MM.1S (cell line): Measurements from ENCODE around the gene OSGIN1.

Experiments
- DNase-seq: peaks from one replicate; pipeline ENCODE4 v3.0.0-alpha.2; 2015
- H2AFZ ChIP-seq: fragments of 300-600 bp; sonication (generic); 2 replicates; pipeline ENCODE4 v1.6.0; 2016; ENCODE audit warnings: antibody characterized with exemption, low read length
- H3F3A ChIP-seq: fragments of 300-600 bp; sonication (generic); 2 replicates; pipeline ENCODE4 v1.6.1; 2016; ENCODE audit warnings: mild to moderate bottlenecking, antibody characterized with exemption, low read length, moderate library complexity, mixed read lengths; ENCODE audit not compliant: insufficient read depth
- H3K27ac ChIP-seq: fragments of 300-600 bp; sonication (generic); 2 replicates; pipeline ENCODE4 v1.5.1; 2016; ENCODE audit warnings: mild to moderate bottlenecking, low read length
- H3K27me3 ChIP-seq: fragments of 300-600 bp; sonication (generic); replicated peaks from 2 replicates; pipeline ENCODE4 v1.6.0; 2016; ENCODE audit warnings: low read length; ENCODE audit not compliant: insufficient read depth
- H3K36me3 ChIP-seq: fragments of 300-600 bp; sonication (generic); replicated peaks from 2 replicates; pipeline ENCODE4 v1.6.1; 2016; ENCODE audit warnings: mild to moderate bottlenecking, low read length, mixed read lengths; ENCODE audit not compliant: insufficient read depth
- H3K4me1 ChIP-seq: fragments of 300-600 bp; sonication (generic); 2 replicates; pipeline ENCODE4 v1.6.1; 2016; ENCODE audit warnings: low read length, mixed read lengths
- H3K4me2 ChIP-seq: fragments of 300-600 bp; sonication (generic); 2 replicates; pipeline ENCODE4 v1.6.0; 2016; ENCODE audit warnings: low read depth, low read length
- H3K4me3 ChIP-seq: fragments of 300-600 bp; sonication (generic); 2 replicates; pipeline ENCODE4 v1.5.1; 2016; ENCODE audit warnings: low read length, mixed read lengths
- H3K79me2 ChIP-seq: fragments of 300-600 bp; sonication (generic); 2 replicates; pipeline ENCODE4 v1.6.1; 2016; ENCODE audit warnings: mixed run types, low read length, mixed read lengths
- H3K9ac ChIP-seq: fragments of 300-600 bp; sonication (generic); 2 replicates; pipeline ENCODE4 v1.6.1; 2016; ENCODE audit warnings: low read length, mixed read lengths
- H3K9me2 ChIP-seq: fragments of 300-600 bp; sonication (generic); replicated peaks from 2 replicates; pipeline ENCODE4 v1.6.1; 2016; ENCODE audit warnings: mild to moderate bottlenecking, low read length, mixed read lengths; ENCODE audit not compliant: insufficient read depth
- H3K9me3 ChIP-seq: fragments of 300-600 bp; sonication (generic); replicated peaks from 2 replicates; pipeline ENCODE4 v1.6.1; 2016; ENCODE audit warnings: mild to moderate bottlenecking, low read length, mixed read lengths; ENCODE audit not compliant: insufficient read depth
- H4K20me1 ChIP-seq: fragments of 300-600 bp; sonication (generic); 2 replicates; pipeline ENCODE4 v1.6.1; 2016; ENCODE audit warnings: mild to moderate bottlenecking, low read length, moderate library complexity, mixed read lengths; ENCODE audit not compliant: insufficient read depth
- CTCF ChIP-seq: fragments of 300-600 bp; sonication (generic); IDR thresholded peaks from 2 replicates; pipeline ENCODE4 v1.5.1; 2016; ENCODE audit warnings: antibody characterized with exemption, low read length, mixed read lengths
- EZH2 ChIP-seq: fragments of 300-600 bp; sonication (generic); optimal IDR thresholded peaks from 2 replicates; pipeline ENCODE3; 2017; ENCODE audit warnings: low read depth, mild to moderate bottlenecking, antibody characterized with exemption, low read length, mixed read lengths
- EZH2phosphoT487 ChIP-seq: fragments of 300-600 bp; sonication (generic); IDR thresholded peaks from 2 replicates; pipeline ENCODE4 v1.6.1; 2018; ENCODE audit warnings: antibody characterized with exemption, low read length

The OSGIN1 gene

DNA sequence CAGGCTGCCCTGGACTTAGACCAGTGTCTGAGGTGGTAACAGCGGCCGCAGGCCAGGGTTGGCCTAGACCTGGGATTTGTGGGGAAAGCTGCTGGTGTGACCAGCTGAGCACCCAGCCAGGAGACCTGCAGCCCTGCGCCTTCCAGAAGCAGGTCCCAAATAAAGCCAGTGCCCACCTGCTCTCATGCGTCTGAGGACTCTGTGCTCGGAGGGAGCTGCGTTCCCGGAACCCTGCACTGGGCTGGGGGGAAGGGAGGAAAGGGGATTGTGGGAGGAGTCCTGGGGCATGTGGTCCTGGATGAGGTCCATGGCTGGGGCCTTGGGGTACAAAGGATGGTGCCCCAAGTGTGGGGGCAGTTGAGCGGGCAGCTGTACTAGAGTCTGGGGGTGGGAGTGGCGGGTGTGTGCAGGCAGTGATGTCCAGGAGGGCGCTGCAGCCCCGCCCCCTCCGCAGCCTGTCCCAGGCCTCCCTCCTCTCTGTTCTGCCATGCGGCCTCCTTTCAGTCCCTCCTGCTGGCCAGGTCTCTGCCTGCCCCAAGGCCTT lies 13.2 kb downstream of the OSGIN1 start:
- Histone ChIP-seq H3K9ac (no peak overlapping the region), H3K4me2 (no peak overlapping the region), H3K9me2 (no peaks in the 10 kb centered on the region), H3K4me3 (no peak overlapping the region), H3K27me3 (peaks cover 2% of the 10 kb centered on the region), H4K20me1 (no peaks in the 10 kb centered on the region), H2AFZ (no peak overlapping the region), H3K9me3 (no peaks in the 10 kb centered on the region), H3F3A (no peaks in the 10 kb centered on the region), H3K27ac (no peak overlapping the region), H3K4me1 (no peaks in the 10 kb centered on the region), H3K36me3 (no peaks in the 10 kb centered on the region), H3K79me2 (no peaks in the 10 kb centered on the region)
- no peak for DNase-seq
- no peak for TF ChIP-seq CTCF
- no peak for TF ChIP-seq EZH2phosphoT487
- no peak for TF ChIP-seq EZH2

- Histone ChIP-seq H3K79me2 (no peaks in the 10 kb centered on the region), H3K9me2 (no peaks in the 10 kb centered on the region), H3K9me3 (no peaks in the 10 kb centered on the region), H3K4me3 (no peak overlapping the region), H3K27ac (no peak overlapping the region), H3F3A (no peaks in the 10 kb centered on the region), H3K4me2 (no peak overlapping the region), H2AFZ (no peak overlapping the region), H4K20me1 (no peaks in the 10 kb centered on the region), H3K36me3 (no peaks in the 10 kb centered on the region), H3K9ac (no peak overlapping the region), H3K4me1 (no peaks in the 10 kb centered on the region), H3K27me3 (peaks cover 7% of the 10 kb centered on the region)
- no peak for DNase-seq
- no peak for TF ChIP-seq EZH2phosphoT487
- TF ChIP-seq CTCF, result no peak
- no peak for TF ChIP-seq EZH2
These were observed 14.1 kb downstream of the OSGIN1 start for GRCh38 chr16:83967091-83967490.

DNA sequence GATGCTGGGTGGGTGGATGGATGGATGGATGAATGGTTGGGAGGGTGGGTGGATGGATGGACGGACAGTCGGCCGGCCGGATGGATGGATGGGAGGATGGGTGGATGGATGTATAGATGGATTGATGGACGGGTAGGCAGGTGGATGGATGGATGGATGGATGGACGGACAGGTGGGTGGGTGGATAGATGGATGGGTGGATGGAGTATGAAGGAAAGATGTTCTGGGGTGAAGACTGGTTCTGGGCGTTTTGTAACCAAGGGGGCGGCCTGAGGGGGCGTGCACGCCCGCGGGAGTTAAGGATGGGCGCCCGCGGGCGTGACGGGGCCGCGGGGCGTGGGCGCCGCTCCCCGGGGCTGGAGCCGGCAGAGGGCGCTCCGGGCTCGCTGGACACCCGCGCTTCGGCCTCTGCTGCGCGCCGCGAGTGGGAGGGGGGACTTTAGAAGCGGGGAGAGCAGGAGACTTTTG lies 14.8 kb downstream of the OSGIN1 start, which contains the start of gene NECAB2:
NECAB2 (plus strand) TSS at position 407 of the 468 bp plus-strand sequence. CDS start 405 bp downstream, outside the sequence.
- peaks cover 15% of the 10 kb centered on the region for H3K27me3 ChIP-seq
- no peak within 1 kb of the TSS for H3K4me3 ChIP-seq
- no peaks in the 10 kb centered on the region for H3K9me3 ChIP-seq
- H3K9me2 ChIP-seq, result no peaks in the 10 kb centered on the region
- H3K27ac ChIP-seq, result no peak within 1 kb of the TSS
- H3K36me3 ChIP-seq, result no peaks in the 10 kb centered on the region
- DNase-seq, result no peak
- no peaks in the 10 kb centered on the region for H3K4me1 ChIP-seq
- no peaks in the 10 kb centered on the region for H4K20me1 ChIP-seq
- TF ChIP-seq EZH2 (no peak), CTCF (peak; percentile 20; the same call in 1 of the 2 replicates), EZH2phosphoT487 (no peak)
- H3K9ac ChIP-seq, result no peak within 1 kb of the TSS
- no peak within 1 kb of the TSS for H3K4me2 ChIP-seq
- no peaks in the 10 kb centered on the region for H3K79me2 ChIP-seq
- no peak within 1 kb of the TSS for H2AFZ ChIP-seq
- no peaks in the 10 kb centered on the region for H3F3A ChIP-seq
